Astrocyte (in vitro differentiated cells and primary cell): ENCODE measurements around the gene BPTF.

Experiments
- EZH2 ChIP-seq: IDR thresholded peaks from 2 replicates; pipeline ENCODE4 v1.6.1; 2012; ENCODE audit warnings: mild to moderate bottlenecking, low read length, inconsistent platforms; ENCODE audit not compliant: insufficient read depth
- TF ChIP-seq, protein P1 (sequence below): IDR thresholded peaks from 2 replicates; pipeline ENCODE4 v1.5.1; 2011; ENCODE audit warnings: low read depth, mild to moderate bottlenecking, inconsistent platforms, low read length, moderate library complexity; ENCODE audit not compliant: insufficient read depth

DNA sequence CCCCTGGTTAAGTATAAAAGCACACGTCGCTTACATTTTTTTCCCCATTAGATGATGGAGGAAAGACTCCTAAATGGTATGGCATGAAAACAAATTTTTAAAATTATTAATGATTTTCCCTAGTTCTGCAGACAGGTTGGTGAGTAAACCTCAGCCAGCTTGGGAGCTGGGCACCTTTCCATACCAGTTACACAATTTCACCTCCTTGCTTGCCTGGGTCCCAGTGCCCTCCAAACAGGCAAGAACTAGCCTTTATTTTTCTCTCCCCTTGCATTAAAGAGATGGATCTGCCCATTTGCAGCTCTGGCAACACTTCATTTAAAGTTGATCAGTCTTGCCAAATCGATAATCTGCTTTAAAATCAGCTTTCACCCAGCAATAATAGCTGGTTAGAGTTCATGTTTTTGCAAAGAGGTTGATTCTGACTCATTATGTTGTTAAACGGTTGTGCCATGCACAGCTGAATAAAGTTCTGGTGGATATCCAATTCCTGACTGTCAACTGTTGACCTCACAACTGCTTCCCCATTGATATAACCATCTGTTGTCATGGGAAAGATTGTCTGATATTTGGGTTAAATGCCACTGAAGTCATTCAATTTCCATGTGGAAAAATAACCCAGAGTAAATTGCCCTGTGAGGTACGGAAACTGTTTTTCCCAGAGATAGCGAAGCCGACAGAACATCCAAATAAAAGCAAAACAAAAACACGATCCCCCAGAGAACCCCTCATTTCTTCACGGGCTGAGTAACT, 169.7 kb downstream of the BPTF start:
- TF ChIP-seq, protein P1, sequence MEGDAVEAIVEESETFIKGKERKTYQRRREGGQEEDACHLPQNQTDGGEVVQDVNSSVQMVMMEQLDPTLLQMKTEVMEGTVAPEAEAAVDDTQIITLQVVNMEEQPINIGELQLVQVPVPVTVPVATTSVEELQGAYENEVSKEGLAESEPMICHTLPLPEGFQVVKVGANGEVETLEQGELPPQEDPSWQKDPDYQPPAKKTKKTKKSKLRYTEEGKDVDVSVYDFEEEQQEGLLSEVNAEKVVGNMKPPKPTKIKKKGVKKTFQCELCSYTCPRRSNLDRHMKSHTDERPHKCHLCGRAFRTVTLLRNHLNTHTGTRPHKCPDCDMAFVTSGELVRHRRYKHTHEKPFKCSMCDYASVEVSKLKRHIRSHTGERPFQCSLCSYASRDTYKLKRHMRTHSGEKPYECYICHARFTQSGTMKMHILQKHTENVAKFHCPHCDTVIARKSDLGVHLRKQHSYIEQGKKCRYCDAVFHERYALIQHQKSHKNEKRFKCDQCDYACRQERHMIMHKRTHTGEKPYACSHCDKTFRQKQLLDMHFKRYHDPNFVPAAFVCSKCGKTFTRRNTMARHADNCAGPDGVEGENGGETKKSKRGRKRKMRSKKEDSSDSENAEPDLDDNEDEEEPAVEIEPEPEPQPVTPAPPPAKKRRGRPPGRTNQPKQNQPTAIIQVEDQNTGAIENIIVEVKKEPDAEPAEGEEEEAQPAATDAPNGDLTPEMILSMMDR = no peak
- no peak for TF ChIP-seq EZH2
